H9 (cell line): ENCODE data around the gene TGFBR3L. TPM values are rescaled to one million over a fixed set of nuclear protein-coding genes. Genes with fewer than 3 reads are reported as not detected.

ENCODE experiments used
- DNase-seq: peaks from one replicate; pipeline ENCODE4 v3.0.0-alpha.2; 2017
- H2AFZ ChIP-seq: one replicate; pipeline ENCODE4 v1.6.1; 2013; ENCODE audit warnings: mild to moderate bottlenecking, low read length, control low read depth, moderate library complexity
- H2AK5ac ChIP-seq: 2 replicates; pipeline ENCODE4 v1.6.1; 2013; ENCODE audit warnings: low read length, control low read depth, mixed read lengths; ENCODE audit not compliant: insufficient read length
- H2BK120ac ChIP-seq: one replicate; pipeline ENCODE4 v1.6.1; 2013; ENCODE audit warnings: low read depth, mild to moderate bottlenecking, low read length, control low read depth, inconsistent platforms; ENCODE audit not compliant: poor library complexity, severe bottlenecking
- H2BK12ac ChIP-seq: 2 replicates; pipeline ENCODE4 v1.6.1; 2013; ENCODE audit warnings: low read length, control low read depth, mixed read lengths, low read depth; ENCODE audit not compliant: insufficient read length
- H2BK15ac ChIP-seq: 2 replicates; pipeline ENCODE4 v1.6.1; 2013; ENCODE audit warnings: low read depth, low read length, control low read depth
- H2BK20ac ChIP-seq: one replicate; pipeline ENCODE4 v1.6.1; 2013; ENCODE audit warnings: low read depth, mild to moderate bottlenecking, low read length, control low read depth, inconsistent platforms; ENCODE audit not compliant: poor library complexity, severe bottlenecking
- H2BK5ac ChIP-seq: 2 replicates; pipeline ENCODE4 v1.6.1; 2013; ENCODE audit warnings: low read length, control low read depth, mixed read lengths; ENCODE audit not compliant: insufficient read length
- H3K14ac ChIP-seq: 2 replicates; pipeline ENCODE4 v1.6.1; 2013; ENCODE audit warnings: low read length, control low read depth; ENCODE audit not compliant: insufficient read depth
- H3K18ac ChIP-seq: 2 replicates; pipeline ENCODE4 v1.6.1; 2013; ENCODE audit warnings: low read depth, mild to moderate bottlenecking, mixed read lengths, low read length, control low read depth; ENCODE audit not compliant: insufficient read length
- H3K23ac ChIP-seq: 2 replicates; pipeline ENCODE4 v1.6.1; 2013; ENCODE audit warnings: low read length, control low read depth, mixed read lengths, low read depth; ENCODE audit not compliant: insufficient read length
- H3K23me2 ChIP-seq: 2 replicates; pipeline ENCODE4 v1.6.1; 2013; ENCODE audit warnings: low read depth, mild to moderate bottlenecking, mixed read lengths, low read length, control low read depth; ENCODE audit not compliant: insufficient read length, poor library complexity, severe bottlenecking
- H3K27ac ChIP-seq: 2 replicates; pipeline ENCODE4 v1.5.1; 2013; ENCODE audit warnings: low read length, control low read depth, mixed read lengths, low read depth; ENCODE audit not compliant: insufficient read length
- H3K27me3 ChIP-seq: 2 replicates; pipeline ENCODE4 v1.6.1; 2013; ENCODE audit warnings: low read length, control low read depth, inconsistent platforms; ENCODE audit not compliant: insufficient read depth
- H3K4ac ChIP-seq: 2 replicates; pipeline ENCODE4 v1.6.1; 2013; ENCODE audit warnings: low read depth, mild to moderate bottlenecking, control low read depth, inconsistent platforms, low read length, moderate library complexity
- H3K4me1 ChIP-seq: 2 replicates; pipeline ENCODE4 v1.6.1; 2013; ENCODE audit warnings: low read length, control low read depth, inconsistent platforms; ENCODE audit not compliant: insufficient read depth
- H3K4me2 ChIP-seq: 2 replicates; pipeline ENCODE4 v1.6.1; 2013; ENCODE audit warnings: low read length, control low read depth, mixed read lengths; ENCODE audit not compliant: insufficient read length, insufficient read depth
- H3K56ac ChIP-seq: 2 replicates; pipeline ENCODE4 v1.6.1; 2013; ENCODE audit warnings: low read depth, mild to moderate bottlenecking, mixed read lengths, low read length, control low read depth; ENCODE audit not compliant: insufficient read length
- H3K79me1 ChIP-seq: 2 replicates; pipeline ENCODE4 v1.6.1; 2013; ENCODE audit warnings: low read depth, mild to moderate bottlenecking, moderate library complexity, low read length, control low read depth, inconsistent platforms; ENCODE audit not compliant: insufficient read depth, poor library complexity, severe bottlenecking
- H3K79me2 ChIP-seq: 2 replicates; pipeline ENCODE4 v1.6.1; 2013; ENCODE audit warnings: low read length, control low read depth, inconsistent platforms; ENCODE audit not compliant: insufficient read depth
- H3K9ac ChIP-seq: 2 replicates; pipeline ENCODE4 v1.6.1; 2013; ENCODE audit warnings: low read length, control low read depth, mixed read lengths; ENCODE audit not compliant: insufficient read length; ENCODE audit errors: extremely low read depth
- H3K9me3 ChIP-seq: one replicate; pipeline ENCODE4 v1.6.1; 2013; ENCODE audit warnings: low read depth, low read length, inconsistent platforms; ENCODE audit not compliant: control insufficient read depth
- H3T11ph ChIP-seq: one replicate; pipeline ENCODE4 v1.6.1; 2013; ENCODE audit warnings: mild to moderate bottlenecking, low read length, control low read depth, inconsistent platforms
- H4K20me1 ChIP-seq: one replicate; pipeline ENCODE4 v1.6.1; 2013; ENCODE audit not compliant: control insufficient read depth, insufficient read length, insufficient read depth
- H4K5ac ChIP-seq: 2 replicates; pipeline ENCODE4 v1.6.1; 2013; ENCODE audit warnings: low read depth, mild to moderate bottlenecking, mixed read lengths, low read length, control low read depth; ENCODE audit not compliant: insufficient read length
- H4K8ac ChIP-seq: replicated peaks from 2 replicates; pipeline ENCODE4 v1.6.1; 2013; ENCODE audit warnings: low read length, control low read depth, mixed read lengths, low read depth; ENCODE audit not compliant: insufficient read length
- H4K91ac ChIP-seq: 2 replicates; pipeline ENCODE4 v1.6.1; 2013; ENCODE audit warnings: low read depth, mild to moderate bottlenecking, moderate library complexity, mixed read lengths, low read length, control low read depth; ENCODE audit not compliant: insufficient read length
- H3K27ac Mint-ChIP-seq, 3 experiments: 2 replicates in 2 of 3; 3 replicates in 1 of 3; pipeline ENCODE4 v1.8.0; 2020 to 2021; ENCODE audit warnings: mixed read lengths in 3 of 3, mild to moderate bottlenecking in 1 of 3, moderate library complexity in 1 of 3
- H3K27me3 Mint-ChIP-seq: 2 replicates; pipeline ENCODE4 v1.8.0; 2021; ENCODE audit warnings: low read depth, mild to moderate bottlenecking, moderate library complexity, mixed read lengths
- H3K36me3 Mint-ChIP-seq, 3 experiments: 2 replicates in 2 of 3; 3 replicates in 1 of 3; pipeline ENCODE4 v1.8.0; 2020 to 2021; ENCODE audit warnings: low read depth in 3 of 3, mixed read lengths in 3 of 3; ENCODE audit not compliant: insufficient read depth in 1 of 3
- H3K4me1 Mint-ChIP-seq, 2 experiments: 2 replicates each; pipeline ENCODE4 v1.8.0; 2020; ENCODE audit warnings: mixed read lengths in 2 of 2
- H3K4me3 Mint-ChIP-seq, 2 experiments: 2 replicates in 1 of 2; 3 replicates in 1 of 2; pipeline ENCODE4 v1.8.0; 2020 to 2021; ENCODE audit warnings: mild to moderate bottlenecking in 2 of 2, mixed read lengths in 2 of 2, moderate library complexity in 1 of 2
- H3K9me3 Mint-ChIP-seq, 2 experiments: 2 replicates in 1 of 2; 3 replicates in 1 of 2; pipeline ENCODE4 v1.8.0; 2020; ENCODE audit warnings: mild to moderate bottlenecking in 2 of 2, mixed read lengths in 2 of 2, moderate library complexity in 1 of 2
- CTCF ChIP-seq: fragments of 200-600 bp; sonication (generic); conservative IDR thresholded peaks from 3 replicates; pipeline ENCODE4 v1.8.0; 2021; ENCODE audit warnings: antibody characterized with exemption, mild to moderate bottlenecking
- WGBS: extraction: QIAGEN DNeasy Blood & Tissue Kit; methylation state at CpG from one replicate; pipeline ENCODE4 v1.1.7; 2013; ENCODE audit warnings: missing lambda C conversion rate, low lambda C conversion rate, mixed read lengths; ENCODE audit not compliant: insufficient read length; ENCODE audit errors: extremely low coverage; 5-methylcytosine and 5-hydroxymethylcytosine counted together
- total RNA-seq: library from RNA; stranded (reverse); gene quantifications from 2 replicates; pipeline ENCODE4 v1.2.1, GENCODE V29; 2021

TGFBR3L gene
- total RNA-seq, 1 experiment from 2014 or later, result 5.5 TPM

- Histone ChIP-seq H3K4me1 (no peaks in the 10 kb centered on the region), H3K18ac (no peak overlapping the region), H4K5ac (no peak overlapping the region), H3K79me1 (no peaks in the 10 kb centered on the region), H3K9ac (no peak overlapping the region), H2BK120ac (no peak overlapping the region), H3K4ac (no peak overlapping the region), H3T11ph (no peak overlapping the region), H3K23me2 (no peaks in the 10 kb centered on the region), H3K27ac (no peak overlapping the region), H4K91ac (no peak overlapping the region), H4K20me1 (no peaks in the 10 kb centered on the region), H3K23ac (no peak overlapping the region), H3K4me2 (no peak overlapping the region), H3K27me3 (no peaks in the 10 kb centered on the region), H3K79me2 (no peaks in the 10 kb centered on the region), H2AK5ac (no peak overlapping the region), H2AFZ (no peak overlapping the region), H3K9me3 (no peaks in the 10 kb centered on the region), H3K56ac (no peak overlapping the region), H2BK20ac (no peak overlapping the region), H2BK5ac (no peak overlapping the region), H2BK12ac (no peak overlapping the region), H2BK15ac (no peak overlapping the region), H3K14ac (no peak overlapping the region), H4K8ac (no peak overlapping the region)
- Mint-ChIP-seq H3K36me3 (peaks cover 23 to 76% (median 55%) of the 10 kb centered on the region in 3 experiments; a peak in 6 of 7 replicates), H3K27me3 (no peaks in the 10 kb centered on the region), H3K27ac (no peak overlapping the region), H3K4me1 (peaks cover 0 to 4% of the 10 kb centered on the region in 2 experiments; a peak in 1 of 4 replicates), H3K9me3 (no peaks in the 10 kb centered on the region), H3K4me3 (no peak overlapping the region)
- WGBS, result no CpG with 5 or more reads among the region's 32 CpGs
- TF ChIP-seq CTCF, result no peak
- DNase-seq, result no peak
Observed at GRCh38 chr19:7932276-7932929, 17.8 kb downstream of the TGFBR3L start.
